Measurements from ENCODE around the gene SZRD1. TPM values are rescaled to one million over a fixed set of nuclear protein-coding genes. Genes with fewer than 3 reads are reported as not detected.
"Not testable (repeated sequence)": the region's sequence is repeated elsewhere in the genome, so short reads cannot be mapped to it uniquely, and the experiment has no call there.

SZRD1 gene
- total and polyA plus RNA-seq, 9 of the 15 experiments (the other 6 are each of a cell fraction or from before 2014, with no cell fraction given) = 3.9 to 149 (median 82.5) TPM

- H3K4me3 ChIP-seq; H3K9ac ChIP-seq (ENCODE audit: insufficient read depth in 1 of 2, low read depth in 2 of 2, low read length in 2 of 2); in situ Hi-C loops (cut with MboI); H3K9me1 ChIP-seq (ENCODE audit: control insufficient read depth, insufficient read depth, low read length); CTCF ChIA-PET (ENCODE audit: low intra/inter-chr PET ratio); FAIRE-seq; H2AFZ ChIP-seq (ENCODE audit: low read depth, low read length); H3K4me2 ChIP-seq (ENCODE audit: insufficient read depth, low read length); BruUV-seq (replicated peaks); ATAC-seq; H3K27me3 ChIP-seq (ENCODE audit: control insufficient read depth in 2 of 2, insufficient read depth in 2 of 2, low read length in 2 of 2); H4K20me1 ChIP-seq (replicated peaks; ENCODE audit: control insufficient read depth, insufficient read depth, low read length); intact Hi-C loops (cut with micrococcal nuclease); H3K27ac ChIP-seq (ENCODE audit: extremely low read depth, low read depth, low read length); H3K9me3 ChIP-seq (replicated peaks; ENCODE audit: control insufficient read depth, insufficient read depth, low read depth, low read length); DNase-seq (ENCODE audit: extremely low read depth in 1 of 4, low spot score in 3 of 4): not testable (repeated sequence)
- POLR2A ChIA-PET = interaction anchor here (0.6 to 2.5 kb wide), 4 partner anchors 9 to 167 kb away, joined by 3 to 10 read pairs (median 6); partner anchors contain the start of gene FBXO42
- 82% methylated on average over 6 of the region's 6 CpGs for WGBS (ENCODE audit: insufficient coverage, low coverage, missing lambda C conversion rate)
- TF ChIP-seq LARP7 (IDR thresholded peaks at IDR 0.05) = 0 out of 2 replicates have a peak, but pooled peaks have one; percentile 21
- Histone ChIP-seq H3K4me1 (replicated peaks in 1 of 2; ENCODE audit: control insufficient read depth in 2 of 2, insufficient read depth in 2 of 2, low read length in 2 of 2) (peaks cover 8 to 12% of the 10 kb centered on the region in 2 experiments; a peak in 4 of 5 replicates), H3K36me3 (ENCODE audit: control insufficient read depth, insufficient read depth, low read length) (peaks cover 16% of the 10 kb centered on the region; the same call in 2 of the 3 replicates), H3K79me2 (ENCODE audit: control insufficient read depth, insufficient read depth, low read length) (peaks cover 86% of the 10 kb centered on the region)
Measured at GRCh38 chr1:16343276-16343675, 23.8 kb upstream of the SZRD1 start.

GRCh38 chr1:16348414-16349182, 18.4 kb upstream of the SZRD1 start:
- WGBS (ENCODE audit: insufficient coverage, low coverage, missing lambda C conversion rate) = 67% methylated on average over 14 of the region's 14 CpGs
- H3K4me1 ChIP-seq (replicated peaks in 1 of 2; ENCODE audit: control insufficient read depth in 2 of 2, insufficient read depth in 2 of 2, low read length in 2 of 2) = peaks cover 19 to 25% of the 10 kb centered on the region in 2 experiments
- peaks cover 15% of the 10 kb centered on the region; the same call in 2 of the 3 replicates for H3K36me3 ChIP-seq (ENCODE audit: control insufficient read depth, insufficient read depth, low read length)
- no peak overlapping the region for H3K4me3 ChIP-seq
- no peaks in the 10 kb centered on the region for H3K9me1 ChIP-seq (ENCODE audit: control insufficient read depth, insufficient read depth, low read length)
- ChIA-PET POLR2A (interaction anchor here (0.7 to 1.6 kb wide), 6 partner anchors 10 to 21 kb away, joined by 3 to 8 read pairs (median 3); no protein-coding TSS in a partner anchor), CTCF (ENCODE audit: low intra/inter-chr PET ratio) (interaction anchor here (0.6 kb wide), 1 partner anchor 16 kb away, joined by 3 read pairs; no protein-coding TSS in a partner anchor)
- FAIRE-seq (no peak), DNase-seq (ENCODE audit: extremely low read depth in 1 of 4, low spot score in 3 of 4) (peak in 2 of 4 experiments; percentile 4 to 19), ATAC-seq (no peak)
- H3K27me3 ChIP-seq (ENCODE audit: control insufficient read depth in 2 of 2, insufficient read depth in 2 of 2, low read length in 2 of 2) = no peaks in the 10 kb centered on the region
- intact Hi-C loops (cut with micrococcal nuclease) = no loop called here
- in situ Hi-C loops (cut with MboI) = no loop called here
- peaks cover 89% of the 10 kb centered on the region for H3K79me2 ChIP-seq (ENCODE audit: control insufficient read depth, insufficient read depth, low read length)
- peaks cover 4% of the 10 kb centered on the region; the same call in 1 of the 2 replicates for H4K20me1 ChIP-seq (replicated peaks; ENCODE audit: control insufficient read depth, insufficient read depth, low read length)
- peak overlapping the region; percentile 39 for H3K4me2 ChIP-seq (ENCODE audit: insufficient read depth, low read length)
- H3K9ac ChIP-seq (ENCODE audit: insufficient read depth in 1 of 2, low read depth in 2 of 2, low read length in 2 of 2) = peak overlapping the region in 1 of 2 experiments; percentile 45; a peak in 1 of 4 replicates
- H3K27ac ChIP-seq (ENCODE audit: extremely low read depth, low read depth, low read length) = peak overlapping the region; percentile 39; the same call in 1 of the 3 replicates
- BruUV-seq (replicated peaks) = no TSS peak
- H3K9me3 ChIP-seq (replicated peaks; ENCODE audit: control insufficient read depth, insufficient read depth, low read depth, low read length) = no peaks in the 10 kb centered on the region
- H2AFZ ChIP-seq (ENCODE audit: low read depth, low read length) = no peak overlapping the region
- 0 out of 2 replicates have a peak, but pooled peaks have one; percentile 7 for TF ChIP-seq CXXC5 (CRISPR knock-in tag; IDR thresholded peaks at IDR 0.05)
- peak; percentile 59; the same call in 1 of the 2 replicates for TF ChIP-seq JUN (IDR thresholded peaks at IDR 0.05; ENCODE audit: borderline replicate concordance, low read depth, low read length)
- no peak for TF ChIP-seq JUN (CRISPR knock-in tag; IDR thresholded peaks at IDR 0.05; ENCODE audit: borderline replicate concordance)
- TF ChIP-seq LEF1 (IDR thresholded peaks at IDR 0.05) = peak; percentile 23; the same call in 1 of the 2 replicates
- no peak for TF ChIP-seq ZBTB43 (CRISPR knock-in tag; IDR thresholded peaks at IDR 0.05)
- peak; percentile 77 for TF ChIP-seq EGR1 (conservative IDR thresholded peaks at IDR 0.05)
- 0 out of 4 replicates have a peak, but pooled peaks of 1 of the 2 experiments have one; percentile 32 for TF ChIP-seq MAZ (CRISPR knock-in tag; conservative IDR thresholded peaks at IDR 0.05 in 1 of 2, IDR thresholded peaks at IDR 0.05 in 1 of 2)
- peak; percentile 66; the same call in 1 of the 2 replicates for TF ChIP-seq JUND (IDR thresholded peaks at IDR 0.05; ENCODE audit: borderline replicate concordance, low read depth, low read length)
- TF ChIP-seq JUND (tag; IDR thresholded peaks at IDR 0.05; ENCODE audit: borderline replicate concordance, low read depth, low read length) = 0 out of 3 replicates have a peak, but pooled peaks have one; percentile 41
- no peak for TF ChIP-seq CREM (IDR thresholded peaks at IDR 0.05; ENCODE audit: low read depth)
- TF ChIP-seq DNMT1 (IDR thresholded peaks at IDR 0.05) = no peak
